CD4-positive, alpha-beta T cell (primary cell): Measurements from ENCODE around the gene SYT17. TPM values are rescaled to one million over a fixed set of nuclear protein-coding genes. Genes with fewer than 3 reads are reported as not detected.
"Not testable (repeated sequence)": the region's sequence is repeated elsewhere in the genome, so short reads cannot be mapped to it uniquely, and the experiment has no call there.

ENCODE experiments used
- ATAC-seq: fragments of 200-7000 bp; cut with Tn5 transposase; one replicate; pipeline ENCODE4 v1.10.0; 2022; ENCODE audit warnings: mild to moderate bottlenecking; ENCODE audit not compliant: poor library complexity
- CTCF ChIA-PET: fragments of 350-600 bp; sonication (Branson Sonifier 250); formaldehyde crosslinking; loops from one replicate; lab custom pipeline; 2021; ENCODE audit warnings: antibody characterized with exemption, inconsistent platforms; lab: Charles Lee
- POLR2A ChIA-PET: fragments of 350-600 bp; sonication (Branson Sonifier 250); formaldehyde crosslinking; loops from one replicate; lab custom pipeline; 2021; ENCODE audit warnings: antibody characterized with exemption, inconsistent platforms; lab: Charles Lee
- DNase-seq, 14 experiments: peaks; one replicate each; pipeline ENCODE4 v3.0.0-alpha.2; 2013 to 2020; ENCODE audit warnings: mixed read lengths in 2 of 14
- H3K27ac ChIP-seq, 2 donors: one replicate each; pipeline versions ENCODE4 v1.5.1 to v1.7.0; 2013; ENCODE audit warnings: low read length in 2 of 2, low read depth in 1 of 2, mild to moderate bottlenecking in 1 of 2
- H3K27me3 ChIP-seq, 2 experiments: 1 replicate in 1 of 2; 2 replicates in 1 of 2; pipeline versions ENCODE4 v1.6.1 to v1.7.0; 2013; ENCODE audit warnings: low read length in 2 of 2, control low read depth in 1 of 2, mild to moderate bottlenecking in 1 of 2, moderate library complexity in 1 of 2; ENCODE audit not compliant: insufficient read depth in 2 of 2, control insufficient read depth in 1 of 2
- H3K36me3 ChIP-seq: one replicate; pipeline ENCODE4 v1.6.1; 2013; ENCODE audit warnings: low read length, control low read depth; ENCODE audit not compliant: insufficient read depth
- H3K4me1 ChIP-seq: one replicate; pipeline ENCODE4 v1.6.1; 2013; ENCODE audit warnings: low read length, control low read depth; ENCODE audit not compliant: insufficient read depth
- H3K4me3 ChIP-seq: one replicate; pipeline ENCODE4 v1.5.1; 2013; ENCODE audit warnings: mild to moderate bottlenecking, low read length, moderate library complexity
- H3K9me3 ChIP-seq, 2 experiments: 1 replicate in 1 of 2; 2 replicates in 1 of 2; pipeline versions ENCODE4 v1.6.1 to v1.7.0; 2013; ENCODE audit warnings: low read length in 2 of 2, mild to moderate bottlenecking in 2 of 2, control low read depth in 1 of 2, moderate library complexity in 1 of 2; ENCODE audit not compliant: control insufficient read depth in 1 of 2, insufficient read depth in 1 of 2
- H3K27ac Mint-ChIP-seq: one replicate; pipeline ENCODE4 v1.8.0; 2020; ENCODE audit warnings: mixed read lengths
- H3K27me3 Mint-ChIP-seq: one replicate; pipeline ENCODE4 v1.8.0; 2021; ENCODE audit warnings: mixed read lengths
- H3K36me3 Mint-ChIP-seq: one replicate; pipeline ENCODE4 v1.8.0; 2021; ENCODE audit warnings: low read depth, mixed read lengths
- H3K4me1 Mint-ChIP-seq: one replicate; pipeline ENCODE4 v1.8.0; 2021; ENCODE audit warnings: low read depth, mixed read lengths
- H3K4me3 Mint-ChIP-seq: one replicate; pipeline ENCODE4 v1.8.0; 2020; ENCODE audit warnings: mild to moderate bottlenecking, mixed read lengths
- H3K9me3 Mint-ChIP-seq: one replicate; pipeline ENCODE4 v1.8.0; 2020; ENCODE audit warnings: mixed read lengths
- CTCF ChIP-seq: fragments of 200-600 bp; IDR thresholded peaks from one replicate; pipeline ENCODE4 v1.8.0; 2022; ENCODE audit warnings: antibody characterized with exemption, mild to moderate bottlenecking
- intact Hi-C, 2 experiments: fragments of 100-400 bp; cut with DNase I in 1 of 2; cut with micrococcal nuclease in 1 of 2; formaldehyde crosslinking; loops; one replicate each; pipeline versions ENCODE4 v1.15.1 to v1.9.0; 2023 to 2025; cut with DNase I, micrococcal nuclease
- total RNA-seq, 174 experiments: library from RNA in 2 of 174; stranded (reverse) in 2 of 174; gene quantifications; one replicate each; pipeline ENCODE4 v1.2.3 and lab custom pipeline; 2021 to 2026

SYT17 gene
- total RNA-seq, 2 experiments from 2014 or later = not detected

DNA sequence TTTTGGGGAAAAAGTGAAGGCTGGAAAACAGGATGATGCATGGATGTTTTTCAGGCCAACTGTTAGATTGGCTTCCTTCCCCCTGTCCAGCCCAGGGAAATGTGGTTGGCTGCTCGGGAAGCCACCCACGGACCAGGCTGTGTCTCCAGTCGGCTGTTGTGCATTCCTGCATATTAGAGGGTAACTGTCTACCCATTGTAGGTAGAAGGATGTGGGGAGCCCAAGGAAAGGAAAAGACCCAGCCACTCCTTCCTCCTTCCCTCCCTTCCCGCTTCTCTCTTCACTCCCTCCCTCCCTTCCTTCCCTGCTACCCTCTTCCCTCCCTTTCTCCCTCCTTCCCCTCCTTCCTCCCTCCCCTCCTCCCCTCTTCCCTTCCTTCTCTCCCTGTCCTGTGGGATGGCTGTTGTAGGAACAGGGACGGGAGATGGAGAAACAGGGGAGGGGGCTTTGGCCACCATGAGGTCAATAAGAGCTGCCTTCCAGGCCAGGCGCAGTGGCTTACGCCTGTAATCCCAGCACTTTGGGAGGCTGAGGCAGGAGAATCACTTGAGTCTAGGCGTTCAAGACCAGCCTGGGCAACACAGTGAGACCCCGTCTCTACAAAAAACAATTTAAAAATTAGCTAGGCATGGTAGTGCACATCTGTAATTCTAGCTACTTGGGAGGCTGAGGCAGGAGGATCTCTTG, 16.9 kb downstream of the SYT17 start:
- intact Hi-C loops = no loop called here
- Mint-ChIP-seq H3K4me1 (no peaks in the 10 kb centered on the region), H3K9me3 (no peaks in the 10 kb centered on the region)

DNA sequence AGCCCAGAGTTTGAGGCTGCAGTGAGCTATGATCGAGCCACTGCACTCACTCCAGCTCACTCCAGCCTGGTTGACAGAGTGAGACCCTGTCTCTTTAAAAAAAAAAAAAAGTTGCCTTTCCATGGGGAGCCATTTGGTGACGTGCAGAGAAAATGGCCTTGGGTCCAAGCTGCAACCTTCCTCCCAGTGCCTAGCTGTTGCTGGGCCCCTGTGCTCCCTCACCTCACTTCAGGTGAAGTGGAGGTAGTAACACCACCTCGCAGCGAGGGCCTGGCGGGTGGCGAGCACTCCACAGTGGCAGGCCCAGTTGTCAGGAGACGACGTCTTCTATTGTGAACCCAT, 17.4 kb downstream of the SYT17 start:
- Mint-ChIP-seq H3K27me3 (peaks cover 8% of the 10 kb centered on the region), H3K4me3 (no peak overlapping the region)
- intact Hi-C loops = no loop called here

More for the DNA sequence above, 16.9 kb downstream of the SYT17 start:
- peaks cover 0 to 12% of the 10 kb centered on the region in 2 experiments for H3K9me3 ChIP-seq
- H3K36me3 Mint-ChIP-seq = no peaks in the 10 kb centered on the region
- H3K4me3 Mint-ChIP-seq = no peak overlapping the region
- H3K27ac Mint-ChIP-seq = no peak overlapping the region
- ChIA-PET POLR2A (no interaction called here), CTCF (no interaction called here)
- TF ChIP-seq CTCF = no peak
- H3K36me3 ChIP-seq = no peaks in the 10 kb centered on the region
- H3K27me3 ChIP-seq = no peaks in the 10 kb centered on the region
- DNase-seq = no peak
- H3K4me1 ChIP-seq = no peaks in the 10 kb centered on the region
- ATAC-seq = no peak
- H3K4me3 ChIP-seq = no peak overlapping the region
- peaks cover 8% of the 10 kb centered on the region for H3K27me3 Mint-ChIP-seq
- H3K27ac ChIP-seq = no peak overlapping the region

GRCh38 chr16:19186408-19186807, 18.4 kb downstream of the SYT17 start:
- Histone ChIP-seq H3K4me3 (no peak overlapping the region), H3K9me3 (peaks cover 0 to 12% of the 10 kb centered on the region in 2 experiments), H3K27me3 (no peaks in the 10 kb centered on the region), H3K27ac (no peak overlapping the region), H3K36me3 (no peaks in the 10 kb centered on the region), H3K4me1 (no peaks in the 10 kb centered on the region)
- CTCF ChIA-PET = no interaction called here
- Mint-ChIP-seq H3K27ac (no peak overlapping the region), H3K36me3 (no peaks in the 10 kb centered on the region), H3K4me3 (no peak overlapping the region), H3K4me1 (no peaks in the 10 kb centered on the region), H3K27me3 (peaks cover 10% of the 10 kb centered on the region), H3K9me3 (peaks cover 3% of the 10 kb centered on the region)
- DNase-seq = no peak
- TF ChIP-seq CTCF = no peak
- intact Hi-C loops = no loop called here
- no peak for ATAC-seq
- POLR2A ChIA-PET = no interaction called here

More for the DNA sequence above, 17.4 kb downstream of the SYT17 start:
- POLR2A ChIA-PET = no interaction called here
- TF ChIP-seq CTCF = no peak
- H3K27me3 ChIP-seq = no peaks in the 10 kb centered on the region
- H3K9me3 ChIP-seq = peaks cover 0 to 12% of the 10 kb centered on the region in 2 experiments
- no peak overlapping the region for H3K4me3 ChIP-seq
- Mint-ChIP-seq H3K36me3 (no peaks in the 10 kb centered on the region), H3K9me3 (peaks cover 2% of the 10 kb centered on the region), H3K4me1 (no peaks in the 10 kb centered on the region), H3K27ac (no peak overlapping the region)
- H3K36me3 ChIP-seq = no peaks in the 10 kb centered on the region
- no peaks in the 10 kb centered on the region for H3K4me1 ChIP-seq
- ATAC-seq (no peak), DNase-seq (no peak)
- CTCF ChIA-PET = no interaction called here
- H3K27ac ChIP-seq = no peak overlapping the region

- H3K4me3 Mint-ChIP-seq, H3K4me1 ChIP-seq, H3K4me3 ChIP-seq, CTCF ChIA-PET, H3K27ac ChIP-seq, intact Hi-C loops, ATAC-seq, H3K27me3 ChIP-seq, H3K36me3 ChIP-seq, H3K4me1 Mint-ChIP-seq, H3K9me3 Mint-ChIP-seq, POLR2A ChIA-PET, H3K27ac Mint-ChIP-seq, DNase-seq, H3K36me3 Mint-ChIP-seq: not testable (repeated sequence)
- peaks cover 0 to 12% of the 10 kb centered on the region in 2 experiments for H3K9me3 ChIP-seq
- H3K27me3 Mint-ChIP-seq = peaks cover 10% of the 10 kb centered on the region
Observed at GRCh38 chr16:19187961-19188360, 19.9 kb downstream of the SYT17 start.
